HG02970 (cell line): ENCODE measurements around the gene PCNP.
"Not testable (repeated sequence)": the region's sequence is repeated elsewhere in the genome, so short reads cannot be mapped to it uniquely, and the experiment has no call there.

ENCODE experiments used
- ATAC-seq: cut with Tn5 transposase; IDR thresholded peaks from one replicate; pipeline ENCODE4 v1.9.1; 2021; ENCODE audit warnings: mild to moderate bottlenecking, moderate library complexity, moderate number of reproducible peaks; ENCODE audit not compliant: unreplicated experiment, low FRiP score

PCNP gene

GRCh38 chr3:101631098-101631796 lies 57.3 kb downstream of the PCNP start:
- ATAC-seq: no peak

- not testable (repeated sequence) for ATAC-seq
Observed at GRCh38 chr3:101631959-101632358, 58.0 kb downstream of the PCNP start.

GRCh38 chr3:101632586-101632985 lies 58.6 kb downstream of the PCNP start:
- no peak for ATAC-seq

GRCh38 chr3:101633186-101633585 lies 59.2 kb downstream of the PCNP start:
- ATAC-seq: no peak

GRCh38 chr3:101634591-101635196 lies 60.7 kb downstream of the PCNP start:
- no peak for ATAC-seq

- ATAC-seq: no peak
Observed at GRCh38 chr3:101635345-101635744, 61.4 kb downstream of the PCNP start.

- no peak for ATAC-seq
Observed at GRCh38 chr3:101635954-101636798, 62.2 kb downstream of the PCNP start.

- no peak for ATAC-seq
Observed at GRCh38 chr3:101637451-101637850, 63.5 kb downstream of the PCNP start.

- ATAC-seq: no peak
Observed at GRCh38 chr3:101638261-101638745, 64.3 kb downstream of the PCNP start.

GRCh38 chr3:101639280-101639963 lies 65.4 kb downstream of the PCNP start:
- no peak for ATAC-seq

GRCh38 chr3:101640256-101640655 lies 66.3 kb downstream of the PCNP start:
- ATAC-seq: no peak

- not testable (repeated sequence) for ATAC-seq
Observed at GRCh38 chr3:101641397-101642115, 67.6 kb downstream of the PCNP start.

GRCh38 chr3:101642441-101642840 lies 68.5 kb downstream of the PCNP start:
- no peak for ATAC-seq

GRCh38 chr3:101643009-101643844 lies 69.2 kb downstream of the PCNP start:
- ATAC-seq: no peak
